NCI-H146 treated with DMSO at 0.1 percent for 48 hours (cell line): ENCODE results near the gene DUSP16.
"Not testable (repeated sequence)": the region's sequence is repeated elsewhere in the genome, so short reads cannot be mapped to it uniquely, and the experiment has no call there.

Source experiments
- DNase-seq: peaks from one replicate; lab custom pipeline; 2025; ENCODE audit not compliant: unreplicated experiment; lab: John Stamatoyannopoulos, UW

DUSP16 gene, protein sequence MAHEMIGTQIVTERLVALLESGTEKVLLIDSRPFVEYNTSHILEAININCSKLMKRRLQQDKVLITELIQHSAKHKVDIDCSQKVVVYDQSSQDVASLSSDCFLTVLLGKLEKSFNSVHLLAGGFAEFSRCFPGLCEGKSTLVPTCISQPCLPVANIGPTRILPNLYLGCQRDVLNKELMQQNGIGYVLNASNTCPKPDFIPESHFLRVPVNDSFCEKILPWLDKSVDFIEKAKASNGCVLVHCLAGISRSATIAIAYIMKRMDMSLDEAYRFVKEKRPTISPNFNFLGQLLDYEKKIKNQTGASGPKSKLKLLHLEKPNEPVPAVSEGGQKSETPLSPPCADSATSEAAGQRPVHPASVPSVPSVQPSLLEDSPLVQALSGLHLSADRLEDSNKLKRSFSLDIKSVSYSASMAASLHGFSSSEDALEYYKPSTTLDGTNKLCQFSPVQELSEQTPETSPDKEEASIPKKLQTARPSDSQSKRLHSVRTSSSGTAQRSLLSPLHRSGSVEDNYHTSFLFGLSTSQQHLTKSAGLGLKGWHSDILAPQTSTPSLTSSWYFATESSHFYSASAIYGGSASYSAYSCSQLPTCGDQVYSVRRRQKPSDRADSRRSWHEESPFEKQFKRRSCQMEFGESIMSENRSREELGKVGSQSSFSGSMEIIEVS

DNA sequence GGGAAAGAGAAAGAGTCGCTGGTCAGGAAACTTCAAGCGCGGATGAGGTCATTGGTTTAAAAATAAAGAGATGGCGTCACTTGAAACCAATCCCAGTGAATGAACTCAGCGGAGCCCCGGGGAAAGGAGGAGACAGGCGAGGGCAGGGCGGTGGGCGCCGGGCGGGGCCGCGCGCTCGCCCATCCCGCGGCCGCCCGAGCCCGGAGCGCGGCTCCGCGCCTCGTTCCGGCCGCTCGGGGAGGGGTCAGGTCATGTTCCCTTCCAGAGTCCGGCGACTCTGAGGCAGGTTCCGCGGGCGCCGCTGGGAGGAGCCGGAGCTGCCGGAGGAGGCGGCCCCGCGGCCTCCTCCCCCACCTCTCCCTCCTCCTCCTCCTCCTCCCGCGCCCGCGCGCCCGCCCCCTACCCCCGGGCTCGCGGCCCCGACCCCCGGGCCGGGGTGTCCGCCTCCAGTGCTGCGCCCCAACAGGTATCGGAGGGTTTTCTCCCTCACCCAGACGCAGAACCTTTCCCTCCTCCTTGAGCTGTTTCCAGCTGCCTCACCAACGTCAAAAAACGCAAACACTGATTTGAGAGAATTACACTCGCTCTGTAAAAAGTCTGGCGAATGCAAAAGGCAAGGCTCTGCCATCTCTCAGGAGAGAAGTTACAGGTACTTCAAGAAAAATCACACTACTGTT lies at the start of gene DUSP16:
Gene DUSP16 (minus strand): TSS at position 279 of the 677 bp plus-strand sequence. CDS start 41,765 bp downstream, outside the sequence.
- DNase-seq, result peak; percentile 97

DNA sequence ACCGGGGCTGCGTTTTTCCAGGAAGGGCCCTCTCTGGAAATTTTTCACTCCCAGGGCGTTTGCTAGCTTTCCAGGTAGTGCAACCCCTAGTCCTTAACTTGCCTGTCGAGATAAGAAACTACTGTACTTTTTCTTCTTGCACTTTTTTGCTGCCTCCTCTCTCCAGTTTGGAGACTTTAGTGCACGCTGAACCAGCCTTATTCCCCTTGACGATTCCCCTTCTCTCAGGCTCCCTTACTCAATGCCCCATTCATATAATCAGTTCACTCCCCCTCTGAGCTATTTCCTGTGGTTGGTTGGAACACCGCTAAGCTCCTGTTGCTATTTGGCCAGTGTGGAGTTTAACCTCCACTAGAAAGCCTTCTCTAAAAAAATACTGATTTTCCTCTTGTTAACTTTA lies 49.7 kb upstream of the DUSP16 start:
- peak; percentile 65 for DNase-seq

DNA sequence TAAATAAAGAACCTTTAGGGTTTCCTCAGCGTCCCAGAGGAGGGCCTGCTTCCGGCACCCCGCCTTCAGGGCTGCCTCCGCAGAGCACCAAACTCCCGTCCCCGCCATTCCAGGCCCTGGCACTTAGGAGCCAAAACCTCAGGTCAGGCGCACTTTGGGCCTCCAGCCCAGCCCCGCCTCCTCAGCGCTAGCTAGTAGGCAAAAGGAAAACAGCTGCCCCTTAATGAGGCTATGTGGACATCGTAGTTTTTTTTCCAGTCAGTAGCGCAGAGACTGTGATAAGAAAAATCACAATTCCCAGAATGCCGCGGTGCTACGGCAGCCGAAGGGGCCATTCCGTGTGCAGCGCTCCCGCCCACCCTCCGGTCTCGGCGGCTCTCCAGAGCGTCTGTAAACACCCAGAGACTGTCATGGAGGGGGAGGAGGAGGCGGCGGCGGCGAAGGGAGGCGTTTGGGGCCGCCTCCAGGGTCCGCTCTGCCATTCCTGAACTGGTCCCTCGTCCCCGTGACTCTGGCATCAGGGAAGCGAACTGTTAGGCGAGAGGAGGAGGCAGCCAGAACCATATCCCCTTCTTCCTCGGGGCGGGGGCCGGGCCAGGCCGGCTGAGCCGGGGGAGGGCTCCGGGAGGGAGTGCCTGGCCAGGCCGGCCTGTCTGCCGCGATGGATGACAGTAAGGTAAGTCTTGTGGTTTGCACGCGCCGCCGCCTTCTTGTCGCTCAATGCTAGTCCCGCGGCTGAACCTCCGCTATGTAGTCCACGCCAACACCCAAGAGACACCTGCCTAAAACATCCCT lies 49.0 kb upstream of the DUSP16 start, which contains the start of gene CREBL2:
Gene CREBL2 (plus strand): TSS at position 365 of the 795 bp plus-strand sequence. CDS start 297 bp downstream, at position 662.
- peak; percentile 100 for DNase-seq

DNA sequence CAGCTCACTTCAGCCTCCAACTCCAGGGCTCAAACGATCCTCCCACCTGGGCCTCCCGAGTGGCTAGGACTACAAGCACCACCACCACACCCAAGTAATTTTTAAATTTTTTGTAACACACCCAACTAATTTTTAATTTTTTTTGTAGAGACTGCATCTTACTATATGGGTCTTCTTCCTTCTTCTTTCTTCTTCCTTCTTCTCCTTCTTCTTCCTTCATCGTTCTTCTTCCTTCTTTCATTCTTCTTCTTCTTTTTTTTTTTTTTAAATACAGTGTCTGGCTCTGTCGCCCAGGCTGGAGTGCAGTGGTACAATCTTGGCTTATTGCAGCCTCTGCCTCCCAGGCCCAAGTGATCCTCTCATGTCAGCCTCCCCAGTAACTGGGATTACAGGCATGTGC lies 48.0 kb upstream of the DUSP16 start:
- no peak for DNase-seq

DNA sequence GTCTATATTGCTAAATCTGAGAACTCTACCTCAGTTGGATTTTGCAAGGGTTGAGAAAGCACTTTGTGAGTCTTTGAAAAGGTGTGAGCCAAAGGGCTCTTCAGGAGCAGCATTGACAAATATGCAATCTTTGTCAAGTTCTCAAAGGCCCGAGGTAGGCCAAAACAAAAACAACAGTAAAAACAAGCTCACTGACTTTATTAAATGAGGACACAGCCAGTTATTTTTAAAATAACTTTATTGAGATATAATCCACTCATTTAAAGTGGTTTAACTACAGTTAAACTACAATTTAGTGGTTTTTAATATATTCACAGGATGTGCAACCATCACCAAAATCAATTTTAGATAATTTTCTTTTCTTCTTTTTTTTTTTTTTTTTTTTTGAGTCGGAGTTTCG lies 47.0 kb upstream of the DUSP16 start:
- no peak for DNase-seq

DNA sequence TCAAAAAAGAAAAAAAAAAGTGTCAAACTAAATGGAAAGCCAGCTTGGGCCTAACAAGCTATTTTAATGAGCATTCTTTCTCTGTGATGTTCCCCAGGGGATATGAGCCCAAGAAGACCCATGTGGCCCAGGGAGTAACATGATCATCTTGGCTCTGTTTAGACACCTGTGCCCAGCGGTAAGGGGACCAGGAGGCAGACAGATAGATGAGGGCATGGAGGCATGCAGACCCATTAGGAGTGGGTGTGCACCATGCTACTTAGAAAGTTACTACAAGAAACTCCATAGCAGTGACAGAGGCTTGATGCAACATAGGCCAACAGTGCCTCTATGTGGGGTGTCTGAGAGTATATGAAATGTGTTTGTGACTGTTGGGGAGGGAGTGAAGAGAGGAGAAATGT lies 45.9 kb upstream of the DUSP16 start:
- DNase-seq, result no peak

DNA sequence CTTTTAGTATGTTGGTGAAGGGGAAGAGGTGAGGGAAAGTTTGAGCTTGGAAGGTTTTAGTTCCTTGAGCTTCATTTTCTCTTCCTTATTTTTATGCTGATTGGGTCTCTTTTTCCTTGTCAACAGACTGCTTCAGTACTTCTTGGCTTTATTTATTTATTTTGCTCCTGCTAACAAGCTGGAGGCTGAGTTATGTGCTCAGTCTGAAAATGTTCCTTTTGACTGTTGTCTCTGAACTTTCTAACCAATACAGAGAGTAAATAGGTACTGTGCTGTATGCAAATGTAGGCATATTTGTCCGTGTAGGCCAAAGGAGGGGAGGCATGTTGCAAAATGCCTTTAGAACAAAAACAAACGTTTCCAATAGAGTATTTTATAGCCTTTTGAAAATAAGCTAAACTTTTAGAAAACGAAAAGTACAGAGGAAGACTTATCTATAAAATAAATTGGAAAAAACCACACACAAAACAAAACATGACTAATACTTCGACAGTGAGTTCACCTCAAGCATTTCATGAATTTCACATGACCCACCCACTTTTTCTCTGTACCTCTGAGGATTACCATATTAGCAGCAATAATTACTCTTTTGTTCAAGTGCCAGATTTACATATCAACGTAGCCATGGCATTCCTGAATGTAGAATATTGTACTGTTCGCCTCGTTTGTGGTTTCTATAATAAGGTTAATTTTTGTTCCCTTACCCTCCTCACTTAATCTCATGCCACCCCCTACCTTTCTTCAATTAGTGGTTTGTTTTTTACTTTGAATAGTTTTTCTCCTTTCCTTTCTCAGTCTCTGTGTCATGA lies 44.3 kb upstream of the DUSP16 start:
- DNase-seq, result no peak

DNA sequence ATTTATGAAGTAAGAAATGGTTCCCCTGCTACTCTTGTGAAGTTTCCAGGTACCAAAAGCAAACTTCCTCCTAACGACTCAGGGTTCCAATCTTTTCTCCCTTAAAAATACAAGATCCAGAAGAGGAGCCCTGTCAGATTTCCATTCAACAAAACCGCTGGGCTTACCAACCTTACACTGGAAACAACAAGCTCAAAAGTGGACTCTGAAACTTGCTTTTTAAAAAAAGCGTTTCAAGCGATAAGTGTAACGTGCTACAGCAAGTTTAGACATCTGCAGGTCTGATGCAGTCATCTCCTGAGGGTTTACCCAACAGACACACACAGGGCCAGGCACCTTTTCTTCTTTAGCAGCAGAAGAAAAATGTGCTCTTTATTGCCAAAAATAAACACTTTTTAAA lies 42.1 kb upstream of the DUSP16 start:
- DNase-seq, result no peak

DNA sequence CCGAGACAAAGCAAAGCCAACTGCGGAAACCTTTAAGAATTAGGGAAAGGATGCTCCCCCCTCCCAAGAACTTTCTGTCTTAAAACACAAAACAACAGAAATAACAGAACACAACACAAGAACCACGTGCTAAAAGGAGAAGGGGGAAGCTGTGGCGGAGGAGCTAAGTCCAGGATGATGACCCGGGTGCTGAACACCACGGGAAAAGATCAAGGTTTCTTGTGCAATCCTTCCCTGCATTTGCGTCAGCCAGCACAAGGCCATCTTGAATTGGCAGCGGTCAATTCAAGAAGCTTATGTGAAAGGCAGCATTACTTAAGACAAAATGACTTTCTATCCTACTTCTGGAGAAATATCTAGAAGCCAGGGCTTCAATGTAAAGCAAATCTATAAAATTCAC lies 38.0 kb upstream of the DUSP16 start:
- no peak for DNase-seq

DNA sequence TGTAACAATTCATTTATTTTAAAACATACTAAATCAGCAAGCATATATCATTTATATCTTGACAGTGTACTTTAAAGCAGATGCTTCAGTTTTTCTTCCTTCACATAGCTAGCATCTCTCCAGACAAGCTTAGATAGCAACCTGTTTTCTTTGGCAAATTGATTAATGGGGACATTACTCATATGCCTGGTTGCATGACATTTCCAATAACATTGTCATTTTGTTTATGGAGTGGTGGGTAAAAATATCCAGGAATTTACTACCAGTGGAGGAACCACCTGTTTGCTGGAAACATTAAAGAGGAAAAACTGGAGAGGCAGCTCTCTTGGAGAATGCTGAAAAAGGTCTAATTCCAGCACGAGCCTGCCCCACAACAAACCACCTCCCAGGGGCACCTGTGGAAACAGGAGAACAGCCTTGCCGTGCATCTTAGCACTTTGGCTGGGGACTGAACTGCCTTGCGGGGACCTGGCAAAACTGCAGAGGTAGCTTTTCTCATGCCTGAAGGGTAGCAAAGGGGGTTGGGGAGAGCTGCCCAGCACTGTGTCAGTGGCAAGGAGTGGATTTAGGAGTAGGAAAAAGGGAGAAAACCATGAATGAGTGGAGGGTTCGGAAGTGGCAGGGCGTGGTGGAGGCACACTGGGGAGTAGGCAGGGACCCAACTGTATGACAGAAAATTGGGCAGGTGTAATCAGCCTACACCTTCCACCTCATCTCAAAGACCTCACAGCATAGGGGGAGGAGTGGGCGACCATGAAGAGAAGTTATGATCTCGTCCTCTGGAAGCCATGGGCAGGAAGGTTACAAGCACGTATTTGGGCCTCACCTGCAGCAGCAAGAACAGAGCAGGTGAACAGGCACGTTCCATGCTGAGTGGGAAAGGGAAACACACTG lies 37.3 kb upstream of the DUSP16 start:
- DNase-seq, result no peak

DNA sequence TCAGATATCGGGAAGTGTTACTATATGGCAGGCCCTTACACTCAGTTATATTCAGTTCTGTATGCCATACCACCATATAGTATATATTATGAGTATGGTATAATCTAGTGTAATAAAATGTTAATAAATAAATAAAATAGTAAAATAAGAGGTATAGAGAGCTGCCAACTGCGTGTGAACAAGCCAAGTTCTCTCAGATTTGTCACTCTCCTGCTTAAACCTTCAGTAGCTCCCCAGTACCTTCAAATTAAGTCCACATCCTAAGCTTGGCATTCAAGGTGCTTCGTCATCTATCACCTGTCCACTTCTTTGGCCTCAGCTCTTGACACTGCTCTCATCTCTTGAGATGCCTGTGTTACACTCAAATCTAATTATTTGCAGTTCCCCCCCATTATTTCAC lies 36.2 kb upstream of the DUSP16 start:
- DNase-seq, result no peak

DNA sequence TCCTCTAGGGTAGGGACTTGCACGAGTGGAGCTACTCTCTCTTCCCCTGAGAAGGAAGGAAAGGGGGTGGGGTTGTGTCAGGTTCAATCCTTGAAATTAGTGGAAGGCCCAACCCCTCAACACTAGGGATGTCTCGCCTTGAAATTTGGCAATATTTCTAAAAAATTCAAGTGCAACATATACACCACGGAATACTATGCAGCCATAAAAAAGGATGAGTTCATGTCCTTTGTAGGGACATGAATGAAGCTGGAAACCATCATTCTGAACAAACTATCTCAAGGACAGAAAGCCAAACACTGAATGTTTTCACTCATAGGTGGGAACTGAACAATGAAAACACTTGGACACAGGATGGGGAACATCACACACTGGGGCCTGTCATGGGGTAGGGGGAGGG lies 33.9 kb upstream of the DUSP16 start:
- not testable (repeated sequence) for DNase-seq

DNA sequence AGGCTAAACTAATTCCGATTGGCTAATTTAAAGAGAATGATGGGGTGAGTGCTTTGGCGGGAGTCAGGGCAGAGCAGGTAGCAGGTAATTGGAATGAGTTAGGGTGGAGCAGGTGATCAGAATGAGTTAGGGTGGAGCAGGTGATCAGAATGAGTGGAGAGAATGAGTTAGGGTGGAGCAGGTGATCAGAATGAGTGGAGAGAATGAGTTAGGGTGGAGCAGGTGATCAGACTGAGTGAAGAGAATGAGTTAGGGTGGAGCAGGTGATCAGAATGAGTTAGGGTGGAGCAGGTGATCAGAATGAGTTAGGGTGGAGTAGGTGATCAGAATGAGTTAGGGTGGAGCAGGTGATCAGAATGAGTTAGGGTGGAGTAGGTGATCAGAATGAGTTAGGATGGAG lies 33.3 kb upstream of the DUSP16 start:
- not testable (repeated sequence) for DNase-seq

DNA sequence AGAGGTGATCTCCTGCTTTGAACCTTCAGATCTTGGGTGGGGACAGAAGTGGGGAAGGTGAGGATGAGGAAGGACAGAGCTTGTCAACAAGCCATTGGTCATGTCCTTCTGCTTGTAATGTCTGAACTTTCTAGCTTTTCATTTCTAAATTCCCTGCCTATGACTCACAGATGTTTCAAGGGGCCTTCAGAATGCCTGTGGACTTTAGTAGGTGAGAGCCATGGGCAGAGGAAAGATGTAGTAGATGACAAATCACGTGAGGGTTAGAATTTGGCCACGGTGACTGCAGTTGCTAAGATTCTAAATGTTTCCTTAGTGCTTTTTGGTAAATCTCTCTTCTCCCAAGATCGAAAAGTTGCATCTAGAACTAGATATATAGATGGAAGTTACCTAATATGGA lies 30.3 kb upstream of the DUSP16 start:
- no peak for DNase-seq

DNA sequence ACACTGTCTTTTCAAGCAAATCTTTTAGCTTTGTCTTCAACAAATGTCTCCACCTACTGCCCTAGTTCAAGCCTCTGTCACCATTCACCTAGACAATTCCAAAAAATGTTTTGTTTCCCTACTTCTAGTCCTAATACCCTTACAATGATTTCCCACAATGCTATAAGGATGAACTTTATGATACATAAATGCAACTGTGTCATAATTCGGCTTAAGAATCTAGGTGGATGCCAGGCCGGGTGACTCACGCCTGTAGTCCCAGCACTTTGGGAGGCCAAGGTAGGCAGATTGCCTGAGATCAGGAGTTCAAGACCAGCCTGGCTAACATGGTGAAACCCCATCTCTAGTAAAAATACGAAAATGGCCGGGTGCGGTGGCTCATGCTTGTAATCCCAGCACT lies 28.3 kb upstream of the DUSP16 start:
- no peak for DNase-seq

DNA sequence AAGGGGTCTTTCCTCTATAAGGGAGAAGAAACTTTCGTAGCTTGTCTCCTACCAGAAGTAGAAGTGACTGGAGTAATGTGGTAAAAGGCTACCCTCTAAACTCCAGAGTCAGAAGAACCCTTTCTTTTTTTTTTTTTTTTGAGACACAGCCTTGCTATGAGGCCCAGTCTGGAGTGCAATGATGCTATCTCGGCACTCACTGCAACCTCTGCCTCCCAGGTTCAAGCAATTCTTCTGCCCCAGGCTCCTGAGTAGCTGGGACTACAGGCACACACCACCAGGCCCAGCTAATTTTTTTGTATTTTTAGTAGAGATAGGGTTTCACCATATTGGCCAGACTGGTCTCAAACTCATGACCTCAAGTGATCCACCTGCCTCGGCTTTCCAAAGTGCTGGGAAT lies 25.8 kb upstream of the DUSP16 start:
- DNase-seq, result not testable (repeated sequence)

DNA sequence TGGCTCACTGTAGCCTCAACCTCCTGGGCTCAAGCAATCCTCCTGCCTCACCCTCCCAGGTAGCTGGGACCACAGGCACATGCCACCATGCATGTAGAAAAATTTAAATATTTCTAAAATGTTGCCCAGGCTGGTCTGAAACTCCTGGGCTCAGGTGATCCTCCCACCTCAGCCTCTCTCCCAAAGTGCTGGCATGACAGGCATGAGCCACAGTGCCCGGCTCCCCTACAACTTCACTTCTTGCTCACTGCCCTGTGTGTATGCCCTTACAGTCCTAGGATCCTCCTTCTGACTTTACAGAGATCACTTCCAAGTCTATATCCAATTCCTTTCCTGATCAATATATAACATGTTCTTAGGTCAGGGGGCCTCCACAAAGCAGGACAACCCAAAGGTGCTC lies 25.2 kb upstream of the DUSP16 start:
- DNase-seq, result no peak

DNA sequence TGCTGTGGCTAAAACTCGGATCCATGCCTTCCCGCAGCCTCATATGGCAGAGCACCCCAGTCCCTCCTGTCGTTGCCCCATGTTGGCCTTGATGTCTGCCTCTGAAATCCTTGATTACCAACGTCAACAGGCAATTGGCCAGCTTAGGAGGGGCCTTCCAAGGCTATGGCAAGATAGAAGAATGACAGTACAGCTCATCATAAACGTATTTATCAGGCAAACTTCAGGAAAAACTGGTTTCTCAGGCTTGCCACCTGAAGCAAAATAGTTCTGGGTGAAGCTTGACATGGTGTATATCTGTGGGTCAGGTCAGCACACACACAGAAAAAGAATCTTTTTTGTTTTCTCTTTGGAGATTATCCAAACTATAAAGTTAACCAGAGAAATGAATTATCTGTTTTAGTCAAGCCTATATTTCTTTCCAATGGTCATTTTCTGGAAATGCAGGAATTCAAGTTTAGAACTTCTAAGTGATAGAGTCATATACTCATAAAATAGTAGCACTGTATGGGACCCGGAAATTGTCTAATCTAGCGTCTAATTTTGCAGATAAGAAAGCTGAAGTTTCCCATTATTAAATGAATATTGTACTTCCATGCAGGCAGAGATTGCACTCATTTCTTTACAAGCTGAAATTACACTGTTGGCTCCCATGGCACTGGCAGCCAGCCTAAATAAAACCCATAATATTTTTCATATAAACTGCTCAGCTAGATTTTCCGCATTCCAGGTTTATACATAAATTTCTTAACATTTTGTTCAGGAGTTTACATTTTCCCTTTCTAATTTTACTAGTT lies 24.4 kb upstream of the DUSP16 start:
- no peak for DNase-seq
